WTC11 (cell line): ENCODE measurements around the gene FGD2. TPM values are rescaled to one million over a fixed set of nuclear protein-coding genes. Genes with fewer than 3 reads are reported as not detected.

Source experiments
- ATAC-seq: fragments of 200-7000 bp; cut with Tn5 transposase; 2 replicates; pipeline ENCODE4 v1.10.0; 2021; ENCODE audit warnings: mild to moderate bottlenecking, moderate library complexity
- CTCF ChIA-PET: fragments of 300-600 bp; sonication (Branson Sonifier 250); formaldehyde crosslinking; loops from one replicate; lab custom pipeline; 2021; ENCODE audit warnings: antibody characterized with exemption; lab: Charles Lee
- POLR2A ChIA-PET: fragments of 350-600 bp; sonication (Branson Sonifier 250); formaldehyde crosslinking; loops from one replicate; lab custom pipeline; 2021; ENCODE audit warnings: antibody characterized with exemption; lab: Charles Lee
- DNase-seq: peaks from one replicate; pipeline ENCODE4 v3.0.0; 2021; ENCODE audit warnings: low spot score
- H3K27ac Mint-ChIP-seq: 2 replicates; pipeline ENCODE4 v1.8.0; 2021; ENCODE audit warnings: mixed read lengths
- H3K27me3 Mint-ChIP-seq: 2 replicates; pipeline ENCODE4 v1.8.0; 2021; ENCODE audit warnings: low read depth, mild to moderate bottlenecking, moderate library complexity, mixed read lengths
- H3K36me3 Mint-ChIP-seq: 2 replicates; pipeline ENCODE4 v1.8.0; 2021; ENCODE audit warnings: mixed read lengths
- H3K4me1 Mint-ChIP-seq: 2 replicates; pipeline ENCODE4 v1.8.0; 2022; ENCODE audit warnings: mixed read lengths
- H3K4me3 Mint-ChIP-seq: 2 replicates; pipeline ENCODE4 v1.8.0; 2021; ENCODE audit warnings: mild to moderate bottlenecking, moderate library complexity, mixed read lengths
- H3K9me3 Mint-ChIP-seq: 2 replicates; pipeline ENCODE4 v1.8.0; 2021; ENCODE audit warnings: mixed read lengths
- ARID4B ChIP-seq: sonication (generic); formaldehyde crosslinking; IDR thresholded peaks from 2 replicates; pipeline ENCODE4 v1.8.0; 2023; ENCODE audit warnings: missing genetic modification reagents, mild to moderate bottlenecking, borderline replicate concordance
- CBFB ChIP-seq: sonication (generic); formaldehyde crosslinking; IDR thresholded peaks from 2 replicates; pipeline ENCODE4 v1.8.1; 2022; ENCODE audit warnings: mild to moderate bottlenecking, low read depth, missing genetic modification reagents
- CREB1 ChIP-seq: sonication (generic); formaldehyde crosslinking; IDR thresholded peaks from 2 replicates; pipeline ENCODE4 v1.8.0; 2023; ENCODE audit warnings: mild to moderate bottlenecking, missing genetic modification reagents
- E2F5 ChIP-seq: sonication (generic); formaldehyde crosslinking; IDR thresholded peaks from 2 replicates; pipeline ENCODE4 v1.8.1; 2022; ENCODE audit warnings: mild to moderate bottlenecking, moderate library complexity, missing genetic modification reagents
- ESRRA ChIP-seq: sonication (generic); formaldehyde crosslinking; IDR thresholded peaks from 2 replicates; pipeline ENCODE4 v1.8.1; 2022; ENCODE audit warnings: mild to moderate bottlenecking, missing genetic modification reagents, borderline replicate concordance
- IRF1 ChIP-seq: sonication (generic); formaldehyde crosslinking; IDR thresholded peaks from 2 replicates; pipeline ENCODE4 v1.8.0; 2023; ENCODE audit warnings: missing genetic modification reagents
- JAZF1 ChIP-seq: fragments of 250-450 bp; sonication (Bioruptor Pico); IDR thresholded peaks from 2 replicates; pipeline ENCODE4 v1.9.0; 2021; ENCODE audit warnings: moderate library complexity, mild to moderate bottlenecking, inconsistent platforms
- OVOL2 ChIP-seq: fragments of 250-450 bp; sonication (Bioruptor Pico); IDR thresholded peaks from 2 replicates; pipeline ENCODE4 v1.9.0; 2021; ENCODE audit warnings: mild to moderate bottlenecking, borderline replicate concordance
- PRDM15 ChIP-seq: sonication (generic); formaldehyde crosslinking; IDR thresholded peaks from 2 replicates; pipeline ENCODE4 v1.8.0; 2022; ENCODE audit warnings: missing genetic modification reagents
- PREB ChIP-seq: sonication (generic); formaldehyde crosslinking; IDR thresholded peaks from 2 replicates; pipeline ENCODE4 v1.8.1; 2022; ENCODE audit warnings: mild to moderate bottlenecking, missing genetic modification reagents, moderate library complexity, borderline replicate concordance
- SMAD4 ChIP-seq: sonication (generic); formaldehyde crosslinking; IDR thresholded peaks from 2 replicates; pipeline ENCODE4 v1.8.0; 2022; ENCODE audit warnings: mild to moderate bottlenecking, missing genetic modification reagents
- STAT6 ChIP-seq: sonication (generic); formaldehyde crosslinking; conservative IDR thresholded peaks from 2 replicates; pipeline ENCODE4 v1.8.1; 2023; ENCODE audit warnings: mild to moderate bottlenecking, low read depth, missing genetic modification reagents, moderate library complexity
- ZBTB43 ChIP-seq: sonication (generic); formaldehyde crosslinking; IDR thresholded peaks from 2 replicates; pipeline ENCODE4 v1.8.1; 2023; ENCODE audit warnings: mild to moderate bottlenecking, missing genetic modification reagents
- ZNF121 ChIP-seq: sonication (generic); formaldehyde crosslinking; IDR thresholded peaks from 2 replicates; pipeline ENCODE4 v1.8.0; 2023; ENCODE audit warnings: missing genetic modification reagents
- ZNF232 ChIP-seq: sonication (generic); formaldehyde crosslinking; IDR thresholded peaks from 2 replicates; pipeline ENCODE4 v1.8.0; 2022; ENCODE audit warnings: mild to moderate bottlenecking, missing genetic modification reagents
- total RNA-seq: library from RNA; stranded (reverse); gene quantifications from 3 replicates; pipeline ENCODE4 v1.2.3, GENCODE V29; 2021

FGD2 gene
- total RNA-seq, 1 experiment from 2014 or later, result 0.31 TPM

GRCh38 chr6:37069639-37070038, 64.2 kb downstream of the FGD2 start:
- POLR2A ChIA-PET, result interaction anchor here (0.6 kb wide), 1 partner anchor 1861 kb away, joined by 3 read pairs; no protein-coding TSS in a partner anchor
- no peak overlapping the region for H3K4me3 Mint-ChIP-seq
- peaks cover 3% of the 10 kb centered on the region; the same call in 1 of the 2 replicates for H3K9me3 Mint-ChIP-seq
- DNase-seq (no peak), ATAC-seq (no peak)
- no peaks in the 10 kb centered on the region for H3K27me3 Mint-ChIP-seq
- CTCF ChIA-PET, result interaction anchor here (0.7 to 1.6 kb wide), 5 partner anchors 18 to 472 kb away, joined by 3 to 4 read pairs (median 4); no protein-coding TSS in a partner anchor
- H3K4me1 Mint-ChIP-seq, result peaks cover 40% of the 10 kb centered on the region
- H3K36me3 Mint-ChIP-seq, result no peaks in the 10 kb centered on the region
- H3K27ac Mint-ChIP-seq, result peak overlapping the region; percentile 4; the same call in 1 of the 2 replicates
- TF ChIP-seq ZBTB43 (CRISPR knock-in tag), result no peak
- TF ChIP-seq CBFB, result no peak
- TF ChIP-seq PRDM15 (CRISPR knock-in tag), result no peak
- TF ChIP-seq IRF1 (CRISPR knock-in tag), result no peak
- no peak for TF ChIP-seq ESRRA (CRISPR knock-in tag)
- TF ChIP-seq SMAD4 (CRISPR knock-in tag), result no peak
- no peak for TF ChIP-seq ZNF232 (CRISPR knock-in tag)
- no peak for TF ChIP-seq E2F5 (CRISPR knock-in tag)
- no peak for TF ChIP-seq JAZF1 (CRISPR knock-in tag)
- no peak for TF ChIP-seq OVOL2
- no peak for TF ChIP-seq STAT6 (CRISPR knock-in tag)
- no peak for TF ChIP-seq ZNF121 (CRISPR knock-in tag)
- TF ChIP-seq ARID4B (CRISPR knock-in tag), result no peak
- no peak for TF ChIP-seq CREB1 (CRISPR knock-in tag)
- no peak for TF ChIP-seq PREB (CRISPR knock-in tag)
